ENCODE measurements around the gene CPA2.
"Not testable (repeated sequence)": the region's sequence is repeated elsewhere in the genome, so short reads cannot be mapped to it uniquely, and the experiment has no call there.

The CPA2 gene

GRCh38 chr7:130301501-130302020, 34.9 kb downstream of the CPA2 start:
- TF ChIP-seq GATA1 (IDR thresholded peaks at IDR 0.05; ENCODE audit: low read depth, low read length) (no peak), POLR2A (IDR thresholded peaks at IDR 0.05; ENCODE audit: low read length) (no peak)
- DNase-seq: no peak

- TF ChIP-seq POLR2A (IDR thresholded peaks at IDR 0.05; ENCODE audit: low read length): no peak
- TF ChIP-seq GATA1 (IDR thresholded peaks at IDR 0.05; ENCODE audit: low read depth, low read length): no peak
- DNase-seq: no peak
Measured at GRCh38 chr7:130302649-130303048, 36.0 kb downstream of the CPA2 start.

GRCh38 chr7:130303127-130303526, 36.5 kb downstream of the CPA2 start:
- DNase-seq: no peak
- no peak for TF ChIP-seq GATA1 (IDR thresholded peaks at IDR 0.05; ENCODE audit: low read depth, low read length)

- no peak for TF ChIP-seq GATA1 (IDR thresholded peaks at IDR 0.05; ENCODE audit: low read depth, low read length)
- TF ChIP-seq POLR2A (IDR thresholded peaks at IDR 0.05; ENCODE audit: low read length): no peak
- no peak for DNase-seq
Measured at GRCh38 chr7:130303551-130303950, 36.9 kb downstream of the CPA2 start.

- TF ChIP-seq POLR2A (IDR thresholded peaks at IDR 0.05; ENCODE audit: low read length) (no peak), GATA1 (IDR thresholded peaks at IDR 0.05; ENCODE audit: low read depth, low read length) (no peak)
- no peak for DNase-seq
Measured at GRCh38 chr7:130303982-130304381, 37.3 kb downstream of the CPA2 start.

GRCh38 chr7:130304878-130305277, 38.2 kb downstream of the CPA2 start:
- TF ChIP-seq POLR2A (IDR thresholded peaks at IDR 0.05; ENCODE audit: low read length) (no peak), GATA1 (IDR thresholded peaks at IDR 0.05; ENCODE audit: low read depth, low read length) (no peak)

GRCh38 chr7:130305433-130306042, 38.9 kb downstream of the CPA2 start:
- no peak for TF ChIP-seq POLR2A (IDR thresholded peaks at IDR 0.05; ENCODE audit: low read length)
- TF ChIP-seq GATA1 (IDR thresholded peaks at IDR 0.05; ENCODE audit: low read depth, low read length): no peak
- no peak for DNase-seq

More at GRCh38 chr7:130304878-130305277, 38.2 kb downstream of the CPA2 start:
- DNase-seq: no peak

GRCh38 chr7:130309986-130310385, 43.3 kb downstream of the CPA2 start:
- no peak for TF ChIP-seq POLR2A (IDR thresholded peaks at IDR 0.05; ENCODE audit: low read length)
- TF ChIP-seq GATA1 (IDR thresholded peaks at IDR 0.05; ENCODE audit: low read depth, low read length): no peak
- no peak for DNase-seq

GRCh38 chr7:130314305-130314704, 47.6 kb downstream of the CPA2 start:
- no peak for DNase-seq
- no peak for TF ChIP-seq POLR2A (IDR thresholded peaks at IDR 0.05; ENCODE audit: low read length)
- no peak for TF ChIP-seq GATA1 (IDR thresholded peaks at IDR 0.05; ENCODE audit: low read depth, low read length)

- DNase-seq: no peak
- TF ChIP-seq POLR2A (IDR thresholded peaks at IDR 0.05; ENCODE audit: low read length) (no peak), GATA1 (IDR thresholded peaks at IDR 0.05; ENCODE audit: low read depth, low read length) (no peak)
Measured at GRCh38 chr7:130319541-130319940, 52.9 kb downstream of the CPA2 start.

- not testable (repeated sequence) for DNase-seq
Measured at GRCh38 chr7:130321542-130322229, 55.0 kb downstream of the CPA2 start.

GRCh38 chr7:130322615-130323014, 56.0 kb downstream of the CPA2 start:
- no peak for TF ChIP-seq GATA1 (IDR thresholded peaks at IDR 0.05; ENCODE audit: low read depth, low read length)
- no peak for TF ChIP-seq POLR2A (IDR thresholded peaks at IDR 0.05; ENCODE audit: low read length)
- no peak for DNase-seq

- no peak for TF ChIP-seq GATA1 (IDR thresholded peaks at IDR 0.05; ENCODE audit: low read depth, low read length)
- no peak for TF ChIP-seq POLR2A (IDR thresholded peaks at IDR 0.05; ENCODE audit: low read length)
- no peak for DNase-seq
Measured at GRCh38 chr7:130324306-130324943, 57.8 kb downstream of the CPA2 start.

GRCh38 chr7:130329681-130330080, 63.0 kb downstream of the CPA2 start:
- no peak for TF ChIP-seq POLR2A (IDR thresholded peaks at IDR 0.05; ENCODE audit: low read length)
- no peak for TF ChIP-seq GATA1 (IDR thresholded peaks at IDR 0.05; ENCODE audit: low read depth, low read length)
- DNase-seq: no peak
